ENCODE results near the gene LETM1. TPM values are rescaled to one million over a fixed set of nuclear protein-coding genes. Genes with fewer than 3 reads are reported as not detected.

Gene LETM1
- total and polyA plus RNA-seq, 2 of the 13 experiments (the other 11 are each of a cell fraction or from before 2014, with no cell fraction given), result 9.7 to 41.6 TPM

DNA sequence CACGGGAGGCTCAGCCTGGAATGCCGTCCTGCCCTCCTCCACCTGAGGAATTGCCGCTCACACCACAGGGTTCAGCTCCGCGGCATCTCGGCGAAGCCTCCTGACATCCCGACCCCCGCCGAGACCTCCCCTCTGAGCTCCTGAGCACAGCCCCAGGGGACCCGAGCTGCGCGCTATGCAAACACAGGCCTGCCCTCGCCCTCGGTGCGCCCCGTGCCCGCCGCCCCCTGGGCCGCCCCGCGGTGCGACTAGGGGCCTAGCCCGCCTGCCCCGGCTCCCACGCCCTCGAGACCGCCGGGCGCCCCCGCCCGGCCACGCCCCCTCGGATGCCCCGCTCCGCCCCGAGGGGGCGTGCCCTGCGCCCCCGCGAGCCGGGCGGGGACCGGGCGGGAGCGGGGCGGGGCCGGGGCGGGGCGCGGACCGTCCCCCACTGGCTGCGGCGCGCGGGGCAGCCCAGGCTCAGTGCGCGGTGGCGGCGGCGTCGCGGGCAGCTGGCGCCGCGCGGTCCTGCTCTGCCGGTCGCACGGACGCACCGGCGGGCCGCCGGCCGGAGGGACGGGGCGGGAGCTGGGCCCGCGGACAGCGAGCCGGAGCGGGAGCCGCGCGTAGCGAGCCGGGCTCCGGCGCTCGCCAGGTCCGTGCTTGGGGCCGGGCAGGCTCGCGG, 63.0 kb downstream of the LETM1 start, which contains the start of gene FGFR3 (continued):
- TF ChIP-seq, protein P1, sequence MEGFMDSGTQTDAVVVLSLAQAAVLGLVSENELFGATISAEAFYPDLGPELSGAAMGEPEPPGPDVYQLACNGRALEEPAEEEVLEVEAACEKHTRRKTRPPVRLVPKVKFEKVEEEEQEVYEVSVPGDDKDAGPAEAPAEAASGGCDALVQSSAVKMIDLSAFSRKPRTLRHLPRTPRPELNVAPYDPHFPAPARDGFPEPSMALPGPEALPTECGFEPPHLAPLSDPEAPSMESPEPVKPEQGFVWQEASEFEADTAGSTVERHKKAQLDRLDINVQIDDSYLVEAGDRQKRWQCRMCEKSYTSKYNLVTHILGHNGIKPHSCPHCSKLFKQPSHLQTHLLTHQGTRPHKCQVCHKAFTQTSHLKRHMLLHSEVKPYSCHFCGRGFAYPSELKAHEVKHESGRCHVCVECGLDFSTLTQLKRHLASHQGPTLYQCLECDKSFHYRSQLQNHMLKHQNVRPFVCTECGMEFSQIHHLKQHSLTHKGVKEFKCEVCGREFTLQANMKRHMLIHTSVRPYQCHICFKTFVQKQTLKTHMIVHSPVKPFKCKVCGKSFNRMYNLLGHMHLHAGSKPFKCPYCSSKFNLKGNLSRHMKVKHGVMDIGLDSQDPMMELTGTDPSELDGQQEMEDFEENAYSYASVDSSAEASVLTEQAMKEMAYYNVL (CRISPR knock-in tag; IDR thresholded peaks at IDR 0.05; ENCODE audit: borderline replicate concordance), result no peak
- TF ChIP-seq, protein P2, sequence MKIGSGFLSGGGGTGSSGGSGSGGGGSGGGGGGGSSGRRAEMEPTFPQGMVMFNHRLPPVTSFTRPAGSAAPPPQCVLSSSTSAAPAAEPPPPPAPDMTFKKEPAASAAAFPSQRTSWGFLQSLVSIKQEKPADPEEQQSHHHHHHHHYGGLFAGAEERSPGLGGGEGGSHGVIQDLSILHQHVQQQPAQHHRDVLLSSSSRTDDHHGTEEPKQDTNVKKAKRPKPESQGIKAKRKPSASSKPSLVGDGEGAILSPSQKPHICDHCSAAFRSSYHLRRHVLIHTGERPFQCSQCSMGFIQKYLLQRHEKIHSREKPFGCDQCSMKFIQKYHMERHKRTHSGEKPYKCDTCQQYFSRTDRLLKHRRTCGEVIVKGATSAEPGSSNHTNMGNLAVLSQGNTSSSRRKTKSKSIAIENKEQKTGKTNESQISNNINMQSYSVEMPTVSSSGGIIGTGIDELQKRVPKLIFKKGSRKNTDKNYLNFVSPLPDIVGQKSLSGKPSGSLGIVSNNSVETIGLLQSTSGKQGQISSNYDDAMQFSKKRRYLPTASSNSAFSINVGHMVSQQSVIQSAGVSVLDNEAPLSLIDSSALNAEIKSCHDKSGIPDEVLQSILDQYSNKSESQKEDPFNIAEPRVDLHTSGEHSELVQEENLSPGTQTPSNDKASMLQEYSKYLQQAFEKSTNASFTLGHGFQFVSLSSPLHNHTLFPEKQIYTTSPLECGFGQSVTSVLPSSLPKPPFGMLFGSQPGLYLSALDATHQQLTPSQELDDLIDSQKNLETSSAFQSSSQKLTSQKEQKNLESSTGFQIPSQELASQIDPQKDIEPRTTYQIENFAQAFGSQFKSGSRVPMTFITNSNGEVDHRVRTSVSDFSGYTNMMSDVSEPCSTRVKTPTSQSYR (CRISPR knock-in tag; IDR thresholded peaks at IDR 0.05; ENCODE audit: borderline replicate concordance), result peak; percentile 12; the same call in 1 of the 2 replicates
- TF ChIP-seq ZNF747 (CRISPR knock-in tag; IDR thresholded peaks at IDR 0.05; ENCODE audit: borderline replicate concordance), result no peak
- TF ChIP-seq NPAS2 (CRISPR knock-in tag; IDR thresholded peaks at IDR 0.05; ENCODE audit: borderline replicate concordance), result no peak
- TF ChIP-seq DBP (CRISPR knock-in tag; IDR thresholded peaks at IDR 0.05; ENCODE audit: not compliant biosample characterization), result no peak
- no peak for TF ChIP-seq EED (CRISPR knock-in tag; IDR thresholded peaks at IDR 0.05)
- TF ChIP-seq, protein P3, sequence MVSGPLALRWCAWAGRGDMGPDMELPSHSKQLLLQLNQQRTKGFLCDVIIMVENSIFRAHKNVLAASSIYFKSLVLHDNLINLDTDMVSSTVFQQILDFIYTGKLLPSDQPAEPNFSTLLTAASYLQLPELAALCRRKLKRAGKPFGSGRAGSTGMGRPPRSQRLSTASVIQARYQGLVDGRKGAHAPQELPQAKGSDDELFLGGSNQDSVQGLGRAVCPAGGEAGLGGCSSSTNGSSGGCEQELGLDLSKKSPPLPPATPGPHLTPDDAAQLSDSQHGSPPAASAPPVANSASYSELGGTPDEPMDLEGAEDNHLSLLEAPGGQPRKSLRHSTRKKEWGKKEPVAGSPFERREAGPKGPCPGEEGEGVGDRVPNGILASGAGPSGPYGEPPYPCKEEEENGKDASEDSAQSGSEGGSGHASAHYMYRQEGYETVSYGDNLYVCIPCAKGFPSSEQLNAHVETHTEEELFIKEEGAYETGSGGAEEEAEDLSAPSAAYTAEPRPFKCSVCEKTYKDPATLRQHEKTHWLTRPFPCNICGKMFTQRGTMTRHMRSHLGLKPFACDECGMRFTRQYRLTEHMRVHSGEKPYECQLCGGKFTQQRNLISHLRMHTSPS (CRISPR knock-in tag; IDR thresholded peaks at IDR 0.05; ENCODE audit: low read depth), result peak; percentile 43; the same call in 1 of the 2 replicates
- TF ChIP-seq, protein P4, sequence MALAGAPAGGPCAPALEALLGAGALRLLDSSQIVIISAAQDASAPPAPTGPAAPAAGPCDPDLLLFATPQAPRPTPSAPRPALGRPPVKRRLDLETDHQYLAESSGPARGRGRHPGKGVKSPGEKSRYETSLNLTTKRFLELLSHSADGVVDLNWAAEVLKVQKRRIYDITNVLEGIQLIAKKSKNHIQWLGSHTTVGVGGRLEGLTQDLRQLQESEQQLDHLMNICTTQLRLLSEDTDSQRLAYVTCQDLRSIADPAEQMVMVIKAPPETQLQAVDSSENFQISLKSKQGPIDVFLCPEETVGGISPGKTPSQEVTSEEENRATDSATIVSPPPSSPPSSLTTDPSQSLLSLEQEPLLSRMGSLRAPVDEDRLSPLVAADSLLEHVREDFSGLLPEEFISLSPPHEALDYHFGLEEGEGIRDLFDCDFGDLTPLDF (CRISPR knock-in tag; IDR thresholded peaks at IDR 0.05), result no peak
- TF ChIP-seq, protein P5, sequence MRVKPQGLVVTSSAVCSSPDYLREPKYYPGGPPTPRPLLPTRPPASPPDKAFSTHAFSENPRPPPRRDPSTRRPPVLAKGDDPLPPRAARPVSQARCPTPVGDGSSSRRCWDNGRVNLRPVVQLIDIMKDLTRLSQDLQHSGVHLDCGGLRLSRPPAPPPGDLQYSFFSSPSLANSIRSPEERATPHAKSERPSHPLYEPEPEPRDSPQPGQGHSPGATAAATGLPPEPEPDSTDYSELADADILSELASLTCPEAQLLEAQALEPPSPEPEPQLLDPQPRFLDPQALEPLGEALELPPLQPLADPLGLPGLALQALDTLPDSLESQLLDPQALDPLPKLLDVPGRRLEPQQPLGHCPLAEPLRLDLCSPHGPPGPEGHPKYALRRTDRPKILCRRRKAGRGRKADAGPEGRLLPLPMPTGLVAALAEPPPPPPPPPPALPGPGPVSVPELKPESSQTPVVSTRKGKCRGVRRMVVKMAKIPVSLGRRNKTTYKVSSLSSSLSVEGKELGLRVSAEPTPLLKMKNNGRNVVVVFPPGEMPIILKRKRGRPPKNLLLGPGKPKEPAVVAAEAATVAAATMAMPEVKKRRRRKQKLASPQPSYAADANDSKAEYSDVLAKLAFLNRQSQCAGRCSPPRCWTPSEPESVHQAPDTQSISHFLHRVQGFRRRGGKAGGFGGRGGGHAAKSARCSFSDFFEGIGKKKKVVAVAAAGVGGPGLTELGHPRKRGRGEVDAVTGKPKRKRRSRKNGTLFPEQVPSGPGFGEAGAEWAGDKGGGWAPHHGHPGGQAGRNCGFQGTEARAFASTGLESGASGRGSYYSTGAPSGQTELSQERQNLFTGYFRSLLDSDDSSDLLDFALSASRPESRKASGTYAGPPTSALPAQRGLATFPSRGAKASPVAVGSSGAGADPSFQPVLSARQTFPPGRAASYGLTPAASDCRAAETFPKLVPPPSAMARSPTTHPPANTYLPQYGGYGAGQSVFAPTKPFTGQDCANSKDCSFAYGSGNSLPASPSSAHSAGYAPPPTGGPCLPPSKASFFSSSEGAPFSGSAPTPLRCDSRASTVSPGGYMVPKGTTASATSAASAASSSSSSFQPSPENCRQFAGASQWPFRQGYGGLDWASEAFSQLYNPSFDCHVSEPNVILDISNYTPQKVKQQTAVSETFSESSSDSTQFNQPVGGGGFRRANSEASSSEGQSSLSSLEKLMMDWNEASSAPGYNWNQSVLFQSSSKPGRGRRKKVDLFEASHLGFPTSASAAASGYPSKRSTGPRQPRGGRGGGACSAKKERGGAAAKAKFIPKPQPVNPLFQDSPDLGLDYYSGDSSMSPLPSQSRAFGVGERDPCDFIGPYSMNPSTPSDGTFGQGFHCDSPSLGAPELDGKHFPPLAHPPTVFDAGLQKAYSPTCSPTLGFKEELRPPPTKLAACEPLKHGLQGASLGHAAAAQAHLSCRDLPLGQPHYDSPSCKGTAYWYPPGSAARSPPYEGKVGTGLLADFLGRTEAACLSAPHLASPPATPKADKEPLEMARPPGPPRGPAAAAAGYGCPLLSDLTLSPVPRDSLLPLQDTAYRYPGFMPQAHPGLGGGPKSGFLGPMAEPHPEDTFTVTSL (CRISPR knock-in tag; IDR thresholded peaks at IDR 0.05; ENCODE audit: borderline replicate concordance), result no peak
- TF ChIP-seq RBFOX2 (IDR thresholded peaks at IDR 0.05; ENCODE audit: low read depth, low read length), result peak; percentile 70; the same call in 1 of the 2 replicates
